NCI-H510A treated with DMSO at 0.1 percent for 48 hours (cell line): Measurements from ENCODE around the gene USP20.

Experiments
- DNase-seq: peaks from one replicate; lab custom pipeline; 2025; lab: John Stamatoyannopoulos, UW

USP20 gene

DNA sequence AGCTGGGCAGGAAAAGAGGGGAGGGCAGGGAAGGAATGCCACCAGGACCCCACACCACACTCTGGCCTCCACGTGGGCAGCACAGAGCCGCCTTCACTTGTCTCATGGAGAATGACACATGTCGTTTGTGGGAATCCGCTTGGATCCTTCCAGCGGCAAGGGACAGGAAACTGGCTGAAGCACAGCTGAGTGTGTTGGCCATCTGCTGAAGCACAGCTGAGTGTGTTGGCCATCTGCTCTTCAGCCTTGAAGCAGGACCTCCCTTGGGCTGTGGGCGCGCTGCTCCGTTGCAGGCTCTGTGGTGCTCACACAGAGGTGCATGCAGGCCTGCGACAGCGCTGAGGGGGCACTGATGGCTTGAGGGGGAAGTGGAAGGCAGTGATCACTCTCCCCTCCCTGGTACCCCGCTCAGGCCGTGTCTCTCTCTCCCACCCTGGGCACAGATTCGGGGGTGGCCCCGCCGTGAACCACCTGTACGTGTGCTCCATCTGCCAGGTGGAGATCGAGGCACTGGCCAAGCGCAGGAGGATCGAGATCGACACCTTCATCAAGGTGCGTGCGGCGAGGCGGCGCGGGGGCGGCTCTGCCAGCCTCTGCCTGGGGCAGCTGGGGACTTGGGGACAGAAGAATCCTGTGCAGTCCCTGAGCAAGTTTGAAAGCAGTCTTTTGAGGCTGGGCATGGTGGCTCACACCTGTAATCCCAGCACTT is 40.6 kb downstream of the USP20 start:
- no peak for DNase-seq

- no peak for DNase-seq
Measured at GRCh38 chr9:129876815-129877214, 41.6 kb downstream of the USP20 start.

GRCh38 chr9:129878291-129878690 is 43.0 kb downstream of the USP20 start:
- DNase-seq: no peak

- DNase-seq: no peak
Measured at GRCh38 chr9:129879103-129879699, 43.9 kb downstream of the USP20 start.

- DNase-seq: no peak
Measured at GRCh38 chr9:129879991-129880653, 44.9 kb downstream of the USP20 start.

GRCh38 chr9:129880654-129881546 is 45.6 kb downstream of the USP20 start:
- no peak for DNase-seq

DNA sequence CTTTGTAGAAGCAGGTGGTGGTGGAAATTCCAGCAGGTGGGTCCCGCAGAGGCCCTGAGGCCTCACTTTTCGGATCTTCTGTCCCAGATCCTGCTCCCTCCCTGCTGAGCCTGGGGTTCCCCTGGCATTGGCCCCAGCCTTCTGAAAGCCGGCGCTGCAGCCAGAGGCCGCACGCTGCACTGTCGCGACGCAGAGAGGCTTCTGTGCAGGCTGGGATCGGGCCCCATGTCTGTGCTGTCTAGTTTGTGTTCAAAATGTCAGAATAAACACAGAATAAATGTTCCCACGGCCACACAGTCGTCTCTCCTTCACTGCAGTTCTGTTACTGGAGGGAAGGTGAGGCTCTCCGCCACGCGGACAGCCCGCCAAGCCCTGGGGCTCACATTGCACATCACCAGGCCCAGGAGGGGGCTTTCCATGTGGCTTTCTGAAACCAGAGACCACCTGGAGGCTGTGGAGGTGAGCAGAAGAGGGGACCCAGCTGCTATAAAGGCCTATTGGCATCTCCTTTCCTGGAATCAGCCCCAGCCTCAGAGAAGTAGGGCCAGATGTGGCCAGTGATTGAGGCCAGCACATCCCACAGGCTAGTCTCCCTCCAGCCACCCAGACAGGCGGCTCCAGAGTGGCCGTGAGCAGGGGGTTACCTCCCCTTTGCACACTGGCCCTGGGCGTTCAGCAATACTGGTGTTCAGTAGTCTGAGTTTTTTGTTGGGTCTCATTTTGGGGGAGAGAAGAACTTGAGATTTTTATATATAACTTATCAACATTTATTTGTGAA is 46.5 kb downstream of the USP20 start:
- DNase-seq: no peak

DNA sequence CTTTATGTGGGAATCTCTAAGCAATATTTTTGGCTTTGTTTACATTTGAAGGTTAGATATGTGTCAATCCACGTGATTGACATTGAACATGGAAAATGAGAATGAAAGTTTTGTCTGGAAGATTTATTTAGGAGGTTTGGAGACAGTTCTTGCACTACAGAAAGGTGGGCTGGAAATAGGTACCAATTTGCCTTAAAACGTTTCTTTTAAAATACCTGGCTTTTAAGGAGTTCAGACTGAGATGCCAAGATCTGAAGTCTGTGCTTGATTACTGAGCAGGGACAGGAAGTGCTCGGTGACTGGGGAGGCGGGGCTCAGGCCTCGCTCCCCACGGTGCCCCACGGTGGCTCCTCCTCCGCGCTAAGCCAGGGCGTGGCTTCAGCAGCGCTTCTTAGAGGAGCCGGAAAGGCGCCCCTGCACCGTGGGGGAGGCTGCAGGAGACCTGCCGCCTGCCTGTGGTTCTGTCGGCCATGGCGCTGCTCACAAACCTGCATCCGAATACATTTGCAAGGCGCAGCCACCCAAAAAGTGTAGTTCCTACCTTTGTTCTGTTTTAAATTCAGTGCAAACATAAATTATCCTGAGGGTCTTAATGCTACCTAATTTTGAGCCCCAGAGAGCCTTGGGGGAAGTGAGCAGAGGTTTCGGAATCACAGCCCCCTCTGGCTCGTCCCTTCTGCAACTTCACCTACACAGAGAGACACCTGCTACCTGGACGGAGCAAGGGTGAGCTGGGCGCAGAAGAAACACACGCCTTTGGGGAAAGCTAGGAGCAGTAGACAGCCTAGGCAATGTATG is 49.2 kb downstream of the USP20 start:
- DNase-seq: peak; percentile 83

GRCh38 chr9:129885018-129885669 is 49.9 kb downstream of the USP20 start:
- DNase-seq: peak; percentile 23

GRCh38 chr9:129885670-129886106 is 50.4 kb downstream of the USP20 start:
- peak; percentile 80 for DNase-seq

GRCh38 chr9:129886226-129887174 is 51.2 kb downstream of the USP20 start:
- DNase-seq: no peak

DNA sequence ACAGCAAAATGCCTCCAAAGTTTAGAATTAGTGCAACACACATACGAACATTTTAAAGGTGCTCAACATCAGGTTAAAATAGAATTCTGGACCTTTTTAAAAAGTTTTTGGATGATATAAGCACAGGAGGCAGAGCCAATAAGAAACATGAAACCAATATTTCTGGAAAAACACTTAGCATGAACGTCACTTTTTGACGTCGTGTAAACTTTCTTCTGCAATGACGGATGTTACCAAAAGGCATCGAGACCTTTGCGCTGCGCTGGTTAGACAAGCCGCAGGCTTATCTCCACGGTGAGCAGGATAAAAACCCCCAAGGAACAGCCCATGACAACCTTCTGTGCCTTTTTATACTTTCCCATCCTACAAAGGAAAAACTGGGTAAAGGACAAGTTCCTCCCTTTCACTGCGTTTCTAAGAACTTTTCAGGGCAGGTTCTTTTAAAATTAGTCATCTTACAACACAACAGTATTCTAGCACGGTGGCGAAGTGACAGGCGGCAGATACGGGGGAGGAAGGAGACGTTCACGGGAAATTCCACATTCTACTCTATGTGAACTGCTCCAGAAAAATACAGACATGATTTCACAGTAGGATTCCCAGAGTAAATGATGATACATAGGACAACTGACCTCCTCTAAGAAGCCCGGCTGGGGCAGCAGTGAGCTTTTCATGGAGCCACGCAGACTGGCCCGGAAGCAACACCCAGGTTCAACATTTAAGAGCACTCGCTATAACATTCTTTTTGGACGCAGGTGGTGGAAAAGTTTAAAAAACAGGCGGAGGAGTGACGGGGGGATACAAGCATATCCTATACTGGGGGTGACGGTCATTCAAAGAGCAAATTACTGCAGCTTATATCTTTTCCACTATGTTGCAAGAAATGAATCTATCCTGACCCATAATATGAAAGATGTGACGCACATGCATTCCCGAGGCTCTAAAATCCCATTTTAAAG is 52.4 kb downstream of the USP20 start:
- no peak for DNase-seq

DNA sequence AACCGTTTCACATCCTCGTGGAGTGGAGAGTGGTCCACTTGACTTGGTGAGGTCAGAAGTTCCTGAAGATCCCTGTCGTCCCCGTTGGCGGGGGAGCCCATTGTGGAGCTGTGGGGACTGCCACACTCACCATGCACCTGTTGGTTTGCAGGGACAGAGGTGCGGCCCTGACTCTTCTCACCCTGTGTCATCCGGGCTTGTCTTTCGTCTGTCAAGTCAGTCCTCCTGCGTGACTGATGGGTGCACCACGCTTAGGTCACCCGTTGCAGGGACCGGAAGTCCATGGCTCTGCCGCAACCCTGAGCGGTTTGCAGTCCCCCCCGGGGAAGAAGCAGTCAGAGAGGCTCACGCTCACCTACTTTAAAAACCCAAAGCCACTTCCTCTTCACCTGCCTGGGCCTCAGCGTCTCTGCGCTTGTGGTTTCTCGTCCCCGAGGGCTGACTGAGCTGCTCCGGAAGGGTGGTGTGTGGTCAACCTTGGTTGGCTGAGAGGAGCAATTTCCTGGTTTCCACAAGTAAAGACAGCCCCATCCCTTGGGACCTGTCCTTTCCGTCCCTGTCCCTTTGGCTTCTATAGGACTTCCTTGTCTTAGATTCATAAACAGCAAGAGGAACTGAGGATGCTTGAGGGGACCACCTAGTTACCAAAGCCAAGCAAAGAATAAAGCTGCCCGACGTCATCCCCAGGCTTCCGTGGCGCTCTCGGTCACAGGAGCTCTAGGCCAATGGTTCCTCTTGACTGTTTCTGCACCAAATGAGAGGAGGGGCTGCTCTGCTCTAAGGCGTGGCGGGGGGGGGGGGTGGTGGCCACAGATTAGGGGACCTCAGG is 53.2 kb downstream of the USP20 start:
- DNase-seq: no peak

GRCh38 chr9:129889122-129889940 is 54.1 kb downstream of the USP20 start:
- DNase-seq: no peak

- DNase-seq: no peak
Measured at GRCh38 chr9:129889941-129890717, 54.9 kb downstream of the USP20 start.
